Activated T-helper 9 cell treated with anti-CD3 and anti-CD28 coated beads, Interleukin-2, amount 50 U/mL, for 16 hours (primary cell): ENCODE measurements around the gene NWD2.
"Not testable (repeated sequence)": the region's sequence is repeated elsewhere in the genome, so short reads cannot be mapped to it uniquely, and the experiment has no call there.

Experiments
- DNase-seq: peaks from one replicate; pipeline ENCODE4 v3.0.0-alpha.2; 2020; ENCODE audit warnings: low read depth

NWD2 gene

GRCh38 chr4:37495353-37495752 lies 250.8 kb downstream of the NWD2 start:
- DNase-seq, result not testable (repeated sequence)
